Ascending aorta (tissue), 2 donors: ENCODE results near the gene TPRA1. TPM values are rescaled to one million over a fixed set of nuclear protein-coding genes. Genes with fewer than 3 reads are reported as not detected.

ENCODE experiments used
- DNase-seq, 2 donors: peaks; one replicate each; pipeline ENCODE4 v3.0.0-alpha.2; 2019; ENCODE audit warnings: low spot score in 2 of 2
- H3K27ac ChIP-seq, 2 donors: fragments of 200-600 bp; sonication (generic); one replicate each; pipeline ENCODE4 v1.5.1; 2016 to 2017; ENCODE audit warnings: mild to moderate bottlenecking in 1 of 2
- H3K27me3 ChIP-seq: fragments of 200-600 bp; sonication (generic); one replicate; pipeline ENCODE4 v1.5.1; 2017
- H3K36me3 ChIP-seq, 2 donors: fragments of 200-600 bp; sonication (generic); one replicate each; pipeline ENCODE4 v1.5.1; 2016
- H3K4me1 ChIP-seq, 2 donors: fragments of 200-600 bp; sonication (generic); one replicate each; pipeline ENCODE4 v1.5.1; 2016 to 2017; ENCODE audit warnings: mild to moderate bottlenecking in 1 of 2
- H3K4me3 ChIP-seq, 2 donors: fragments of 200-600 bp; sonication (generic); one replicate each; pipeline ENCODE4 v1.5.1; 2016 to 2017; ENCODE audit warnings: mild to moderate bottlenecking in 1 of 2
- H3K9me3 ChIP-seq, 2 donors: fragments of 200-600 bp; sonication (generic); one replicate each; pipeline ENCODE4 v1.5.1; 2016
- intact Hi-C: fragments of 100-400 bp; cut with DNase I; formaldehyde crosslinking; loops from one replicate; pipeline ENCODE4 v1.15.1; 2023
- total RNA-seq: library from RNA; depleted of rRNA; stranded (reverse); fragments of >200 nt; gene quantifications from one replicate; pipeline ENCODE4 v1.1.0, GENCODE V29; 2016
- TF ChIP-seq, protein P1 (sequence below), 3 experiments: fragments of 200-600 bp in 2 of 3; fragments of 450-650 bp in 1 of 3; sonication (generic) in 2 of 3; IDR thresholded peaks; one replicate each; pipeline ENCODE4 v1.5.1; 2016 to 2019; ENCODE audit warnings: antibody characterized with exemption in 3 of 3, mild to moderate bottlenecking in 1 of 3, moderate library complexity in 1 of 3

The TPRA1 gene
- total RNA-seq, 1 donor from 2014 or later = 87.1 TPM

DNA sequence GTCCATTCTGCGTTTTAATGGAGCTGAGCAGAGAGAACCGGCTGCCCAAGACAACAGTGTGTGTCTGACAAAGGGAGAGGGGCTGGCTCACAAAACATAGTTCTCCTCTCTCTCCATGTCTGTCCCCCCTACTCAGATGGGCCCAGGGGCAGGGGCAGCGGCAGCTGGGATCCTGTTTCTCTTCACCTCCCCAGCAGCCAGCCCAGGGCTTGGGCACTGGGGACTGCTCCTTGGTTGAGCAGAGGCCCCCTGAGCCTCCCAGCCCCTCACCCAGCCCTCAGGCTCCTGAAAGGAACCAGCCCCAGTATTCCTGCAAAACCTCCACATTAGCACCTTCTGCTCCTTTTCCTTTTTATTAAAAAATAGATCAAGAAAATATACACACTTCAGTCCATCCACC, 17.8 kb downstream of the TPRA1 start:
- no peak for DNase-seq
- Histone ChIP-seq H3K4me1 (peaks cover 0 to 4% of the 10 kb centered on the region in 2 donors), H3K27me3 (no peaks in the 10 kb centered on the region), H3K4me3 (no peak overlapping the region), H3K27ac (no peak overlapping the region), H3K9me3 (no peaks in the 10 kb centered on the region), H3K36me3 (peaks cover 25 to 64% of the 10 kb centered on the region in 2 donors)
- TF ChIP-seq, protein P1, sequence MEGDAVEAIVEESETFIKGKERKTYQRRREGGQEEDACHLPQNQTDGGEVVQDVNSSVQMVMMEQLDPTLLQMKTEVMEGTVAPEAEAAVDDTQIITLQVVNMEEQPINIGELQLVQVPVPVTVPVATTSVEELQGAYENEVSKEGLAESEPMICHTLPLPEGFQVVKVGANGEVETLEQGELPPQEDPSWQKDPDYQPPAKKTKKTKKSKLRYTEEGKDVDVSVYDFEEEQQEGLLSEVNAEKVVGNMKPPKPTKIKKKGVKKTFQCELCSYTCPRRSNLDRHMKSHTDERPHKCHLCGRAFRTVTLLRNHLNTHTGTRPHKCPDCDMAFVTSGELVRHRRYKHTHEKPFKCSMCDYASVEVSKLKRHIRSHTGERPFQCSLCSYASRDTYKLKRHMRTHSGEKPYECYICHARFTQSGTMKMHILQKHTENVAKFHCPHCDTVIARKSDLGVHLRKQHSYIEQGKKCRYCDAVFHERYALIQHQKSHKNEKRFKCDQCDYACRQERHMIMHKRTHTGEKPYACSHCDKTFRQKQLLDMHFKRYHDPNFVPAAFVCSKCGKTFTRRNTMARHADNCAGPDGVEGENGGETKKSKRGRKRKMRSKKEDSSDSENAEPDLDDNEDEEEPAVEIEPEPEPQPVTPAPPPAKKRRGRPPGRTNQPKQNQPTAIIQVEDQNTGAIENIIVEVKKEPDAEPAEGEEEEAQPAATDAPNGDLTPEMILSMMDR (IDR thresholded peaks at IDR 0.05) = no peak
- intact Hi-C loops = loop anchor here (10.0 kb wide), 1 partner anchor 252 kb away; the partner anchor contains the start of gene MGLL

DNA sequence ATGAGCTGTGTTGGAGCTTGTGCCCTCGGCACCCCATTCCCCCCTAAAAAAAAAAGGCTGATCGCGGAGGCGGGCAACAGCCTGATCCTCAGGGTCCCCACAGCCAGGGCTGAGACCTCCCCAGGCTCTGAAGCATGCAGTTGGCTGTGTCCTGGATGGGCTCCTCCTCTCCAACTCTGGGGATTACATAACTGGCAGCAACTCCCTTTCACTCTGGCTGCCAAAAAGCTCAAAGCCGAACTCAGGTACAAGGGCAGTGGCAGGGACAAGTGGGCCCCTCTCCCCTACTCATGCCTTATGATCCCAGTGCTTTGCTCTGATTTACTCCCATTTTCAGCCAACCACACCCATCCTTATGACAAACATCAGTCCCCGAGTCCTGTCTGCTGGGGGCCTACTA, 18.3 kb downstream of the TPRA1 start:
- intact Hi-C loops = loop anchor here (10.0 kb wide), 1 partner anchor 253 kb away; the partner anchor contains the start of gene MGLL
- Histone ChIP-seq H3K27me3 (no peaks in the 10 kb centered on the region), H3K27ac (no peak overlapping the region), H3K4me3 (no peak overlapping the region), H3K9me3 (no peaks in the 10 kb centered on the region), H3K36me3 (peaks cover 25 to 61% of the 10 kb centered on the region in 2 donors), H3K4me1 (peaks cover 0 to 4% of the 10 kb centered on the region in 2 donors)
- DNase-seq = no peak
- TF ChIP-seq, protein P1 (IDR thresholded peaks at IDR 0.05) = no peak

DNA sequence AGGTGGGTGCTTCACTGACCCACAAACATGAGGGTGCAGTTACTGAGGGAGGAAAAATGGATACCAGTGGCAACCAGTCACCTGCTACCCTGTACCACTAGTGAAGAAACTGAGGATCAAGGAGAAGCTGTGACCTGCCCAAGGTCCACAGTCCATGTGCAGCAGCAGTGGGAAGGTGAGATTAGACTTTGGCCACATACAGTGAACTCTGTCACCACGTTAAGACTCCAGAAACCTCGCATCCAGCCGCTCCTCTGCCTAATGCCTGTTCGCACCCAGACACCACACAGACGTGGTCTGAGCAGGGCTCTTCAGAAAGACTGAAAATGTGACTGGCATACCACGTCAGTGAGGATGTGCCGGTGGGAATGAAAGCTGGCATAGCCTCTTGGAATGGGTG, 20.0 kb downstream of the TPRA1 start:
- intact Hi-C loops = loop anchor here (10.0 kb wide), 1 partner anchor 254 kb away; the partner anchor contains the start of gene MGLL
- Histone ChIP-seq H3K27me3 (no peaks in the 10 kb centered on the region), H3K27ac (no peak overlapping the region), H3K9me3 (no peaks in the 10 kb centered on the region), H3K36me3 (peaks cover 20 to 57% of the 10 kb centered on the region in 2 donors), H3K4me1 (peaks cover 0 to 4% of the 10 kb centered on the region in 2 donors), H3K4me3 (no peak overlapping the region)
- no peak for DNase-seq
- TF ChIP-seq, protein P1 (IDR thresholded peaks at IDR 0.05) = no peak

DNA sequence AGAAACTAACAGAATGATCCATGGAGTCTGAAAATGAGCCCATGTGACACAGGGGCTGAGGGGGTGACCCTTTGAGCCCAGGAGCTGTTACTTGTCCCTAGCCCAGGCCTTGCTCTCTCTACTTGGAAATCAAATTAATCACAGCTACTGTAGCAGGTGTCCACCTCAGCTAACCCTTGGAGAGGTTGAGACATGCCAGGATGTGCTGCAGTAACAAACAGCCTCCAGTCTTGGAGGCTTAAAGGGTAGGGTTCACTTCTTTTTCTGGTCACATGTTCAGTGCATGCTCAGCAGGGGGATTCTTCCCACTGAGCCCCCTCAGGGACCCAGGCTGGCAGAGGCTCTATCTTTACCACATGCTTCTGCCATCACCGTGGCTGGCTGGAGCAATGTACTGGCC, 21.4 kb downstream of the TPRA1 start:
- no peak for DNase-seq
- H3K4me1 ChIP-seq = no peaks in the 10 kb centered on the region
- TF ChIP-seq, protein P1 (IDR thresholded peaks at IDR 0.05) = no peak

DNA sequence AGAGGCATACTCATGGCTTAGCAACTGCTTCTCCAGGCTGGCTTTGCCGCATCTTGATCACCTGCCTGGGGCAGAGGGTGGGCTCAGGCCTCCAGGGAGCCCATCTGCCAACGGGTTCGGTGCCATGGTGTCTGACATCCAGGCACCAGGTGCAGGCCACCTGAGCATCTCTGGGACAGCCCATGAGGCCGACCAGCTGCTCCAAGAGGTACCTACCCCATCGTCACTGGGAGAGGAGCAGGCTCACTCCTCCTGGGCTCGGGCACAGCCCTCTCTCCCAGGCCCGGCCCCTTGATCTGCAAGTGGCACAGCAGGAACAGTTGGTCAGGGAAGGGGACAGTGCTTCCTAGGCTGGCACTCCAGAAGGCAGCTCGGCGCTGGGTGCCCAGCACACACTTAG, 21.9 kb downstream of the TPRA1 start:
- Histone ChIP-seq H3K4me1 (no peaks in the 10 kb centered on the region), H3K27me3 (no peaks in the 10 kb centered on the region), H3K9me3 (no peaks in the 10 kb centered on the region), H3K4me3 (no peak overlapping the region), H3K36me3 (peaks cover 15 to 44% of the 10 kb centered on the region in 2 donors), H3K27ac (no peak overlapping the region)
- TF ChIP-seq, protein P1 (IDR thresholded peaks at IDR 0.05) = no peak
- intact Hi-C loops = no loop called here
- DNase-seq = no peak

More for the DNA sequence above, 21.4 kb downstream of the TPRA1 start:
- H3K9me3 ChIP-seq = no peaks in the 10 kb centered on the region
- intact Hi-C loops = no loop called here
- H3K27ac ChIP-seq = no peak overlapping the region
- H3K36me3 ChIP-seq = peaks cover 20 to 50% of the 10 kb centered on the region in 2 donors
- H3K27me3 ChIP-seq = no peaks in the 10 kb centered on the region
- no peak overlapping the region for H3K4me3 ChIP-seq

DNA sequence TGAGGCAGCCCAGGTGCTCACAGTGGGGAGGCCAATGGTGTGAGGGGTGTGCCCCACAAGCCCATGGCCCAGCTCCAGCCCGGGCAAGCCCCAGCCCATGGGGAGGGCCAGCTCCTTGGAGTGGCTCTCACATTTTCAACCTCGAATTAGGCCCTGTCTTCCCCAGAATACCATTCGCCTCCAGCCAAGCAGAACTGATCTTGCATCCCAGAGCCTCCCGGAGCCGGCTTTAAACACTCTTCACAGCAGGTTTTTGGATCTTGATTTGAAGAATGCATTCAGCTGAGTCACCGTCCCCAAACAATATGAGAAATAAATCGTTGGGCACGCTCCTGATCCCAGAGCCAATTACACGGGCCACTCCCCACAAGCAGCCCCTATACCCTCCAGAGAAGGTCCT, 23.7 kb downstream of the TPRA1 start:
- Histone ChIP-seq H3K4me1 (no peaks in the 10 kb centered on the region), H3K27ac (no peak overlapping the region), H3K36me3 (peaks cover 4 to 27% of the 10 kb centered on the region in 2 donors), H3K9me3 (no peaks in the 10 kb centered on the region), H3K27me3 (no peaks in the 10 kb centered on the region), H3K4me3 (no peak overlapping the region)
- DNase-seq = no peak
- intact Hi-C loops = no loop called here
- TF ChIP-seq, protein P1 (IDR thresholded peaks at IDR 0.05) = no peak
